HCT116 (cell line): Measurements from ENCODE around the gene ORM1. TPM values are rescaled to one million over a fixed set of nuclear protein-coding genes. Genes with fewer than 3 reads are reported as not detected.

Source experiments
- ATAC-seq: fragments of 200-7000 bp; cut with Tn5 transposase; 2 replicates; pipeline ENCODE4 v1.9.1; 2020; ENCODE audit warnings: mild to moderate bottlenecking, moderate library complexity
- BruUV-seq: library from RNA; stranded (reverse); fragments of 400-500 nt; replicated peaks from 2 replicates; lab custom pipeline; 2021; lab: Mats Ljungman, UMichigan
- CTCF ChIA-PET: fragments of 300-600 bp; sonication (Branson Sonifier 250); formaldehyde crosslinking; loops from one replicate; lab custom pipeline; 2021; ENCODE audit warnings: antibody characterized with exemption; lab: Charles Lee
- POLR2A ChIA-PET: fragments of 300-600, 350-600 bp; sonication (Branson Sonifier 250); formaldehyde crosslinking; loops from one replicate; lab custom pipeline; 2021; ENCODE audit warnings: antibody characterized with exemption; lab: Charles Lee
- RAD21 ChIA-PET, 2 experiments: fragments of 300-600 bp; sonication (Branson Sonifier 250); formaldehyde crosslinking; loops; one replicate each; lab custom pipeline; 2023; ENCODE audit warnings: low total read pairs in 2 of 2; ENCODE audit not compliant: uncharacterized antibody in 2 of 2, unreplicated experiment in 2 of 2, low non-redundant PET in 1 of 2; lab: Charles Lee
- DNase-seq: peaks from one replicate; pipeline ENCODE4 v3.0.0-alpha.2; 2010; ENCODE audit warnings: low read depth, low spot score
- H2AFZ ChIP-seq: fragments of 200-600 bp; shearing (Covaris generic), sonication (generic); 2 replicates; pipeline ENCODE4 v1.6.1; 2017; ENCODE audit warnings: low read depth, mixed run types, mixed read lengths, antibody characterized with exemption, low read length; ENCODE audit not compliant: poor library complexity, severe bottlenecking
- H3K27ac ChIP-seq: 2 replicates; pipeline ENCODE4 v1.5.1; 2012; ENCODE audit warnings: low read depth, low read length
- H3K27me3 ChIP-seq: fragments of 200-600 bp; sonication (generic); 2 replicates; pipeline ENCODE4 v1.6.1; 2016; ENCODE audit warnings: mixed run types, low read length, mixed read lengths; ENCODE audit not compliant: insufficient read depth
- H3K36me3 ChIP-seq, 2 experiments: fragments of 200-500 bp in 1 of 2; fragments of 200-600 bp in 1 of 2; sonication (Bioruptor generic) in 1 of 2; sonication (generic) in 1 of 2; 2 replicates each; pipeline versions ENCODE4 v1.5.1 to v1.6.1; 2014 to 2016; ENCODE audit warnings: low read length in 2 of 2, inconsistent platforms in 1 of 2, mixed read lengths in 1 of 2, mixed run types in 1 of 2; ENCODE audit not compliant: insufficient read depth in 2 of 2, control insufficient read depth in 1 of 2
- H3K4me1 ChIP-seq, 2 experiments: fragments of 200-600 bp in 1 of 2; sonication (generic) in 1 of 2; 2 replicates each; pipeline versions ENCODE4 v1.5.1 to v1.6.1; 2012 to 2017; ENCODE audit warnings: low read length in 2 of 2, inconsistent platforms in 1 of 2, mild to moderate bottlenecking in 1 of 2, mixed read lengths in 1 of 2, mixed run types in 1 of 2, moderate library complexity in 1 of 2; ENCODE audit not compliant: insufficient read depth in 2 of 2, control insufficient read depth in 1 of 2
- H3K4me2 ChIP-seq: fragments of 200-600 bp; sonication (generic); 2 replicates; pipeline ENCODE4 v1.6.1; 2017; ENCODE audit warnings: mixed run types, low read length, mixed read lengths
- H3K4me3 ChIP-seq, 2 experiments: fragments of 200-600 bp in 1 of 2; sonication (generic) in 1 of 2; replicated peaks in 1 of 2; 2 replicates each; pipeline ENCODE4 v1.5.1; 2011 to 2016; ENCODE audit warnings: low read length in 2 of 2, control low read depth in 1 of 2, low read depth in 1 of 2, mild to moderate bottlenecking in 1 of 2, mixed read lengths in 1 of 2, mixed run types in 1 of 2
- H3K79me2 ChIP-seq: fragments of 200-600 bp; sonication (generic); 2 replicates; pipeline ENCODE4 v1.6.1; 2017; ENCODE audit warnings: mild to moderate bottlenecking, mixed run types, low read length, moderate library complexity, mixed read lengths; ENCODE audit not compliant: insufficient read depth
- H3K9ac ChIP-seq: fragments of 200-600 bp; sonication (generic); 2 replicates; pipeline ENCODE4 v1.6.1; 2016; ENCODE audit warnings: low read length, mixed read lengths
- H3K9me2 ChIP-seq: fragments of 200-600 bp; sonication (generic), shearing (Covaris generic); 2 replicates; pipeline ENCODE4 v1.6.1; 2017; ENCODE audit warnings: mixed run types, mild to moderate bottlenecking, moderate library complexity; ENCODE audit not compliant: insufficient read depth
- H3K9me3 ChIP-seq, 2 experiments: fragments of 200-500 bp in 1 of 2; fragments of 200-600 bp in 1 of 2; sonication (Bioruptor generic) in 1 of 2; sonication (generic) in 1 of 2; 2 replicates each; pipeline ENCODE4 v1.6.1; 2014 to 2017; ENCODE audit warnings: low read length in 2 of 2, mixed read lengths in 2 of 2, inconsistent platforms in 1 of 2, low read depth in 1 of 2, mild to moderate bottlenecking in 1 of 2, mixed run types in 1 of 2, moderate library complexity in 1 of 2; ENCODE audit not compliant: control insufficient read depth in 1 of 2, insufficient read depth in 1 of 2
- H4K20me1 ChIP-seq: fragments of 200-600 bp; sonication (generic), shearing (Covaris generic); 2 replicates; pipeline ENCODE4 v1.6.1; 2017; ENCODE audit warnings: mixed run types, mild to moderate bottlenecking, moderate library complexity; ENCODE audit not compliant: insufficient read depth
- ELF1 ChIP-seq: IDR thresholded peaks from 2 replicates; pipeline ENCODE4 v1.6.1; 2012; ENCODE audit warnings: low read depth, borderline replicate concordance
- EZH2 ChIP-seq: fragments of 200-600 bp; sonication (generic); IDR thresholded peaks from 2 replicates; pipeline ENCODE4 v1.6.1; 2017; ENCODE audit warnings: antibody characterized with exemption, mixed run types
- RAD21 ChIP-seq: IDR thresholded peaks from 2 replicates; pipeline ENCODE4 v1.6.1; 2012; ENCODE audit warnings: low read depth, mild to moderate bottlenecking
- SIN3A ChIP-seq: IDR thresholded peaks from 2 replicates; pipeline ENCODE4 v1.6.1; 2012; ENCODE audit warnings: low read depth
- SP1 ChIP-seq: IDR thresholded peaks from 2 replicates; pipeline ENCODE4 v1.6.1; 2012; ENCODE audit warnings: low read depth
- SRF ChIP-seq: IDR thresholded peaks from 2 replicates; pipeline ENCODE4 v1.6.1; 2012; ENCODE audit warnings: low read depth
- YY1 ChIP-seq: IDR thresholded peaks from 2 replicates; pipeline ENCODE4 v1.6.1; 2011; ENCODE audit warnings: low read length, low read depth, moderate library complexity, mild to moderate bottlenecking; ENCODE audit not compliant: insufficient replicate concordance; ENCODE audit errors: extremely low read depth
- ZFX ChIP-seq: fragments of 450-650 bp; IDR thresholded peaks from 2 replicates; pipeline ENCODE4 v1.6.1; 2017
- ZNF274 ChIP-seq: fragments of 200-500 bp; sonication (Bioruptor generic); IDR thresholded peaks from 2 replicates; pipeline ENCODE4 v1.6.1; 2014; ENCODE audit warnings: mild to moderate bottlenecking, low read depth, low read length, inconsistent platforms
- intact Hi-C: fragments of 100-400 bp; cut with micrococcal nuclease; formaldehyde crosslinking; loops from 2 replicates; pipeline ENCODE4 v1.10.0; 2022
- total RNA-seq: library from RNA; stranded (reverse); gene quantifications from one replicate; pipeline ENCODE4 v1.2.1, GENCODE V29; 2021; ENCODE audit not compliant: unreplicated experiment
- TF ChIP-seq, protein P1 (sequence below): IDR thresholded peaks from 2 replicates; pipeline ENCODE4 v1.6.1; 2012; ENCODE audit warnings: low read depth
- TF ChIP-seq, protein P2 (sequence below), 3 experiments: fragments of 200-600 bp in 1 of 3; sonication (generic) in 1 of 3; IDR thresholded peaks in 2 of 3; conservative IDR thresholded peaks in 1 of 3; 2 replicates each; pipeline ENCODE4 v1.5.1; 2012 to 2017; ENCODE audit warnings: low read depth in 2 of 3, low read length in 2 of 3, antibody characterized with exemption in 1 of 3, borderline replicate concordance in 1 of 3, control low read depth in 1 of 3, mild to moderate bottlenecking in 1 of 3, mixed read lengths in 1 of 3, mixed run types in 1 of 3, moderate library complexity in 1 of 3; ENCODE audit not compliant: insufficient read depth in 1 of 3

The ORM1 gene
- total RNA-seq, 1 experiment from 2014 or later, result 5.6 TPM

DNA sequence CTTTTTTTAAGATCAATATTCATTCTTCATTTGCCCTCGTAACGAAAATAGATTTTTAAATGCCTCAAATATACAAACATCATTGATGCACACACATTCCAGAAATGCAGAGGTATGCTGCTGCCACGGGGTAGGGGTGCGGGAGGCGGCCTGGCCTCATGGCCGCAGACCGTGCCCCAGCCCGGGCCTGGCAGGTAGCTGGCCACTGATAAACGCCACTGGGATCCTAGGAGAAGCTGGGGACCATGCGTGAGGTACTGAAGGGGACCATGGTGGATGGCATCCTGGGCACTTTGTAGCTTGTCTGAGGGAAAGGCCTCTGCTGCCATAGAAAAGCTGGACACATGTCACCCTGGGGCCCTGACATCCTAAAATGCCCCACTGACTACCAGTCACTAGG, 13.3 kb downstream of the ORM1 start (continued):
- TF ChIP-seq ZNF274 (no peak), RAD21 (no peak), EZH2 (no peak)

DNA sequence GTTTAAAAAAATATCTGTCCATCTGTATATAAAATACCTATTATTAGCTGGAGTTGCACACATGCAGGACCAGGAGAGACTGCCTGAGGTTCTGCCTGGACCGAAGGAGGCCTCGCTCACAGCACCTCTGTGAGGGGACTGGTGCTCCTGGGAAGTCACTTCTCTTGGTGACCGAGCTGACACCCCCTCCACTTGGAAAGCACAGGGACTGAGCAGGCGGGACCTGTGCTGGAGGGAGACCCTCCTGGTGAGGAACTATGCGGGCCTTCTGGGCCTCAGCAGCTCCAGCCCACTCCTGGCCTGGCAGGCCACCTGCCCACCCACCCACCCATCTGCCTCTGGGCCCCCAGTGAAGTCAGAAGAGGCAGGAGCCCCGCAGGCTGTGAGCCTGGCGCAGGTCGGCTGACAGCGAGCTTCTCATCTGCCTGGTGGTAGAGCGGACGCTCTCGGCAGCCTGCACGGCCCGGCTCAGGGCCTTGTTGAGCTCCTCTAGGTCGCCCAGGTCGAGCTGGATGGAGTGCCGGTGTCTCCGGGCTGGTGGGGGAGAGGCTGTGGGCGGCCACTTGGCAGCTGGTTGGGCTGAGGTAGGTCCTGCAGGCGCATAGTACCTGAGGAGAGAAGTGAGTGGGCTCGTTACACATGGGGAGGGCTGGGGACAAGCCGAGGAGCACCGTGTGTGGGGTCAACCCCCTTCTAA, 13.9 kb downstream of the ORM1 start:
- intact Hi-C loops, result loop anchor here (5.0 kb wide), 1 partner anchor 675 kb away; no protein-coding TSS in a partner anchor
- ChIA-PET CTCF (no interaction called here), POLR2A (no interaction called here), RAD21 (no interaction called here)
- Histone ChIP-seq H3K4me3 (no peak overlapping the region), H3K79me2 (no peaks in the 10 kb centered on the region), H3K27ac (no peak overlapping the region), H4K20me1 (no peaks in the 10 kb centered on the region), H3K4me2 (no peak overlapping the region), H3K9ac (no peak overlapping the region), H3K36me3 (no peaks in the 10 kb centered on the region), H3K9me2 (no peaks in the 10 kb centered on the region), H3K27me3 (no peaks in the 10 kb centered on the region), H3K9me3 (no peaks in the 10 kb centered on the region), H3K4me1 (no peaks in the 10 kb centered on the region), H2AFZ (no peak overlapping the region)
- no TSS peak for BruUV-seq
- TF ChIP-seq ZNF274, result no peak
- TF ChIP-seq RAD21, result no peak
- TF ChIP-seq, protein P1, sequence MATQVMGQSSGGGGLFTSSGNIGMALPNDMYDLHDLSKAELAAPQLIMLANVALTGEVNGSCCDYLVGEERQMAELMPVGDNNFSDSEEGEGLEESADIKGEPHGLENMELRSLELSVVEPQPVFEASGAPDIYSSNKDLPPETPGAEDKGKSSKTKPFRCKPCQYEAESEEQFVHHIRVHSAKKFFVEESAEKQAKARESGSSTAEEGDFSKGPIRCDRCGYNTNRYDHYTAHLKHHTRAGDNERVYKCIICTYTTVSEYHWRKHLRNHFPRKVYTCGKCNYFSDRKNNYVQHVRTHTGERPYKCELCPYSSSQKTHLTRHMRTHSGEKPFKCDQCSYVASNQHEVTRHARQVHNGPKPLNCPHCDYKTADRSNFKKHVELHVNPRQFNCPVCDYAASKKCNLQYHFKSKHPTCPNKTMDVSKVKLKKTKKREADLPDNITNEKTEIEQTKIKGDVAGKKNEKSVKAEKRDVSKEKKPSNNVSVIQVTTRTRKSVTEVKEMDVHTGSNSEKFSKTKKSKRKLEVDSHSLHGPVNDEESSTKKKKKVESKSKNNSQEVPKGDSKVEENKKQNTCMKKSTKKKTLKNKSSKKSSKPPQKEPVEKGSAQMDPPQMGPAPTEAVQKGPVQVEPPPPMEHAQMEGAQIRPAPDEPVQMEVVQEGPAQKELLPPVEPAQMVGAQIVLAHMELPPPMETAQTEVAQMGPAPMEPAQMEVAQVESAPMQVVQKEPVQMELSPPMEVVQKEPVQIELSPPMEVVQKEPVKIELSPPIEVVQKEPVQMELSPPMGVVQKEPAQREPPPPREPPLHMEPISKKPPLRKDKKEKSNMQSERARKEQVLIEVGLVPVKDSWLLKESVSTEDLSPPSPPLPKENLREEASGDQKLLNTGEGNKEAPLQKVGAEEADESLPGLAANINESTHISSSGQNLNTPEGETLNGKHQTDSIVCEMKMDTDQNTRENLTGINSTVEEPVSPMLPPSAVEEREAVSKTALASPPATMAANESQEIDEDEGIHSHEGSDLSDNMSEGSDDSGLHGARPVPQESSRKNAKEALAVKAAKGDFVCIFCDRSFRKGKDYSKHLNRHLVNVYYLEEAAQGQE, result no peak
- TF ChIP-seq ELF1, result no peak
- no peak for TF ChIP-seq SIN3A
- no peak for TF ChIP-seq SP1
- TF ChIP-seq, protein P2, sequence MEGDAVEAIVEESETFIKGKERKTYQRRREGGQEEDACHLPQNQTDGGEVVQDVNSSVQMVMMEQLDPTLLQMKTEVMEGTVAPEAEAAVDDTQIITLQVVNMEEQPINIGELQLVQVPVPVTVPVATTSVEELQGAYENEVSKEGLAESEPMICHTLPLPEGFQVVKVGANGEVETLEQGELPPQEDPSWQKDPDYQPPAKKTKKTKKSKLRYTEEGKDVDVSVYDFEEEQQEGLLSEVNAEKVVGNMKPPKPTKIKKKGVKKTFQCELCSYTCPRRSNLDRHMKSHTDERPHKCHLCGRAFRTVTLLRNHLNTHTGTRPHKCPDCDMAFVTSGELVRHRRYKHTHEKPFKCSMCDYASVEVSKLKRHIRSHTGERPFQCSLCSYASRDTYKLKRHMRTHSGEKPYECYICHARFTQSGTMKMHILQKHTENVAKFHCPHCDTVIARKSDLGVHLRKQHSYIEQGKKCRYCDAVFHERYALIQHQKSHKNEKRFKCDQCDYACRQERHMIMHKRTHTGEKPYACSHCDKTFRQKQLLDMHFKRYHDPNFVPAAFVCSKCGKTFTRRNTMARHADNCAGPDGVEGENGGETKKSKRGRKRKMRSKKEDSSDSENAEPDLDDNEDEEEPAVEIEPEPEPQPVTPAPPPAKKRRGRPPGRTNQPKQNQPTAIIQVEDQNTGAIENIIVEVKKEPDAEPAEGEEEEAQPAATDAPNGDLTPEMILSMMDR (IDR thresholded peaks at IDR 0.05 in 2 of 3, conservative IDR thresholded peaks at IDR 0.05 in 1 of 3; ENCODE audit: borderline replicate concordance in 1 of 3, insufficient read depth in 1 of 3, low read depth in 2 of 3, low read length in 2 of 3), result no peak
- no peak for TF ChIP-seq ZFX
- no peak for TF ChIP-seq YY1
- TF ChIP-seq SRF, result no peak
- DNase-seq (no peak), ATAC-seq (no peak)
